Measurements from ENCODE around the gene C19orf38.

- TF ChIP-seq CTCF (conservative IDR thresholded peaks at IDR 0.05; ENCODE audit: low read depth in 2 of 2) (no peak), EZH2phosphoT487 (IDR thresholded peaks at IDR 0.05; ENCODE audit: unreplicated experiment) (no peak), POLR2AphosphoS5 (IDR thresholded peaks at IDR 0.05; ENCODE audit: low read depth) (no peak), REST (IDR thresholded peaks at IDR 0.05; ENCODE audit: unreplicated experiment) (no peak), JUNB (IDR thresholded peaks at IDR 0.05; ENCODE audit: unreplicated experiment) (no peak), EZH2 (IDR thresholded peaks at IDR 0.05; ENCODE audit: low read depth, unreplicated experiment) (no peak), CREB1 (CRISPR knock-in tag; IDR thresholded peaks at IDR 0.05; ENCODE audit: low read depth) (no peak), STAT1 (IDR thresholded peaks at IDR 0.05; ENCODE audit: unreplicated experiment) (no peak), NANOG (IDR thresholded peaks at IDR 0.05; ENCODE audit: borderline replicate concordance) (no peak), ZNF331 (CRISPR knock-in tag; IDR thresholded peaks at IDR 0.05; ENCODE audit: low read depth) (no peak), ETS1 (IDR thresholded peaks at IDR 0.05) (no peak)
Measured at GRCh38 chr19:10805065-10805757, 43.0 kb upstream of the C19orf38 start.
